ENCODE results near the gene MSH5.

- no peak for TF ChIP-seq CTCF (conservative IDR thresholded peaks at IDR 0.05; ENCODE audit: low read length)
- TF ChIP-seq EZH2phosphoT487 (IDR thresholded peaks at IDR 0.05; ENCODE audit: borderline replicate concordance, low read depth, low read length): no peak
Measured at GRCh38 chr6:31732029-31732428, 7.8 kb upstream of the MSH5 start.

Measured in OCI-LY7 (cell line).